Measurements from ENCODE around the gene IGBP1.

The IGBP1 gene

GRCh38 chrX:70168238-70169188 is 35.3 kb downstream of the IGBP1 start:
- Histone ChIP-seq H3K4me3 (ENCODE audit: low read depth, low read length) (peak overlapping the region; percentile 25), H3K27ac (ENCODE audit: low read depth, low read length) (peak overlapping the region; percentile 84), H3K4me1 (ENCODE audit: control insufficient read depth, insufficient read depth, low read length) (peaks cover 47% of the 10 kb centered on the region), H3K9ac (ENCODE audit: low read depth, low read length) (no peak overlapping the region), H3K36me3 (ENCODE audit: control insufficient read depth, insufficient read depth, low read length) (peaks cover 4% of the 10 kb centered on the region; the same call in 1 of the 2 replicates), H3K9me3 (ENCODE audit: control insufficient read depth, insufficient read depth, low read length) (peaks cover 23% of the 10 kb centered on the region; the same call in 1 of the 2 replicates), H3K27me3 (ENCODE audit: control insufficient read depth, insufficient read depth, low read length) (no peaks in the 10 kb centered on the region)

- H3K36me3 ChIP-seq (ENCODE audit: control insufficient read depth, insufficient read depth, low read length), result peaks cover 4% of the 10 kb centered on the region; the same call in 1 of the 2 replicates
- H3K4me1 ChIP-seq (ENCODE audit: control insufficient read depth, insufficient read depth, low read length), result peaks cover 48% of the 10 kb centered on the region
- no peaks in the 10 kb centered on the region for H3K27me3 ChIP-seq (ENCODE audit: control insufficient read depth, insufficient read depth, low read length)
- peaks cover 27% of the 10 kb centered on the region; the same call in 1 of the 2 replicates for H3K9me3 ChIP-seq (ENCODE audit: control insufficient read depth, insufficient read depth, low read length)
- peak overlapping the region; percentile 84 for H3K27ac ChIP-seq (ENCODE audit: low read depth, low read length)
- H3K4me3 ChIP-seq (ENCODE audit: low read depth, low read length), result no peak overlapping the region
- no peak overlapping the region for H3K9ac ChIP-seq (ENCODE audit: low read depth, low read length)
These were observed 36.0 kb downstream of the IGBP1 start for GRCh38 chrX:70169281-70169680.

GRCh38 chrX:70171624-70172023 is 38.4 kb downstream of the IGBP1 start:
- Histone ChIP-seq H3K27ac (ENCODE audit: low read depth, low read length) (peak overlapping the region; percentile 89), H3K9me3 (ENCODE audit: control insufficient read depth, insufficient read depth, low read length) (peaks cover 30% of the 10 kb centered on the region), H3K27me3 (ENCODE audit: control insufficient read depth, insufficient read depth, low read length) (no peaks in the 10 kb centered on the region), H3K36me3 (ENCODE audit: control insufficient read depth, insufficient read depth, low read length) (no peaks in the 10 kb centered on the region), H3K4me3 (ENCODE audit: low read depth, low read length) (0 out of 2 replicates have a peak overlapping the region, but pooled peaks have one; percentile 10), H3K9ac (ENCODE audit: low read depth, low read length) (no peak overlapping the region), H3K4me1 (ENCODE audit: control insufficient read depth, insufficient read depth, low read length) (peaks cover 48% of the 10 kb centered on the region)

GRCh38 chrX:70172221-70172620 is 39.0 kb downstream of the IGBP1 start:
- Histone ChIP-seq H3K36me3 (ENCODE audit: control insufficient read depth, insufficient read depth, low read length) (no peaks in the 10 kb centered on the region), H3K4me1 (ENCODE audit: control insufficient read depth, insufficient read depth, low read length) (peaks cover 45% of the 10 kb centered on the region), H3K27ac (ENCODE audit: low read depth, low read length) (peak overlapping the region; percentile 53), H3K9ac (ENCODE audit: low read depth, low read length) (no peak overlapping the region), H3K4me3 (ENCODE audit: low read depth, low read length) (no peak overlapping the region), H3K27me3 (ENCODE audit: control insufficient read depth, insufficient read depth, low read length) (no peaks in the 10 kb centered on the region), H3K9me3 (ENCODE audit: control insufficient read depth, insufficient read depth, low read length) (peaks cover 28% of the 10 kb centered on the region)

- Histone ChIP-seq H3K36me3 (ENCODE audit: control insufficient read depth, insufficient read depth, low read length) (no peaks in the 10 kb centered on the region), H3K9me3 (ENCODE audit: control insufficient read depth, insufficient read depth, low read length) (peaks cover 28% of the 10 kb centered on the region), H3K4me1 (ENCODE audit: control insufficient read depth, insufficient read depth, low read length) (peaks cover 37% of the 10 kb centered on the region), H3K9ac (ENCODE audit: low read depth, low read length) (no peak overlapping the region), H3K27me3 (ENCODE audit: control insufficient read depth, insufficient read depth, low read length) (no peaks in the 10 kb centered on the region), H3K27ac (ENCODE audit: low read depth, low read length) (no peak overlapping the region), H3K4me3 (ENCODE audit: low read depth, low read length) (no peak overlapping the region)
These were observed 39.7 kb downstream of the IGBP1 start for GRCh38 chrX:70172964-70173363.

GRCh38 chrX:70174754-70175153 is 41.5 kb downstream of the IGBP1 start:
- H3K27me3 ChIP-seq (ENCODE audit: control insufficient read depth, insufficient read depth, low read length), result no peaks in the 10 kb centered on the region
- no peaks in the 10 kb centered on the region for H3K36me3 ChIP-seq (ENCODE audit: control insufficient read depth, insufficient read depth, low read length)
- no peak overlapping the region for H3K4me3 ChIP-seq (ENCODE audit: low read depth, low read length)
- H3K4me1 ChIP-seq (ENCODE audit: control insufficient read depth, insufficient read depth, low read length), result peaks cover 26% of the 10 kb centered on the region
- H3K9me3 ChIP-seq (ENCODE audit: control insufficient read depth, insufficient read depth, low read length), result peaks cover 31% of the 10 kb centered on the region
- no peak overlapping the region for H3K27ac ChIP-seq (ENCODE audit: low read depth, low read length)
- H3K9ac ChIP-seq (ENCODE audit: low read depth, low read length), result no peak overlapping the region

GRCh38 chrX:70175338-70175737 is 42.1 kb downstream of the IGBP1 start:
- Histone ChIP-seq H3K9me3 (ENCODE audit: control insufficient read depth, insufficient read depth, low read length) (peaks cover 33% of the 10 kb centered on the region), H3K4me3 (ENCODE audit: low read depth, low read length) (no peak overlapping the region), H3K4me1 (ENCODE audit: control insufficient read depth, insufficient read depth, low read length) (peaks cover 26% of the 10 kb centered on the region), H3K36me3 (ENCODE audit: control insufficient read depth, insufficient read depth, low read length) (no peaks in the 10 kb centered on the region), H3K27ac (ENCODE audit: low read depth, low read length) (no peak overlapping the region), H3K27me3 (ENCODE audit: control insufficient read depth, insufficient read depth, low read length) (no peaks in the 10 kb centered on the region), H3K9ac (ENCODE audit: low read depth, low read length) (no peak overlapping the region)

- Histone ChIP-seq H3K27me3 (ENCODE audit: control insufficient read depth, insufficient read depth, low read length) (no peaks in the 10 kb centered on the region; the same call in 1 of the 2 replicates), H3K27ac (ENCODE audit: low read depth, low read length) (no peak within 1 kb of the TSS), H3K36me3 (ENCODE audit: control insufficient read depth, insufficient read depth, low read length) (no peaks in the 10 kb centered on the region), H3K9ac (ENCODE audit: low read depth, low read length) (no peak within 1 kb of the TSS), H3K4me1 (ENCODE audit: control insufficient read depth, insufficient read depth, low read length) (peaks cover 14% of the 10 kb centered on the region; the same call in 1 of the 2 replicates), H3K4me3 (ENCODE audit: low read depth, low read length) (no peak within 1 kb of the TSS), H3K9me3 (ENCODE audit: control insufficient read depth, insufficient read depth, low read length) (peaks cover 49% of the 10 kb centered on the region)
These were observed 43.8 kb downstream of the IGBP1 start, which contains the start of gene DGAT2L6 for GRCh38 chrX:70176938-70177533. Gene DGAT2L6 (plus strand): TSS chrX:70177483. CDS start chrX:70177583, 100 bp downstream.

- H3K4me3 ChIP-seq (ENCODE audit: low read depth, low read length), result no peak overlapping the region
- H3K9me3 ChIP-seq (ENCODE audit: control insufficient read depth, insufficient read depth, low read length), result peaks cover 55% of the 10 kb centered on the region
- H3K36me3 ChIP-seq (ENCODE audit: control insufficient read depth, insufficient read depth, low read length), result no peaks in the 10 kb centered on the region
- H3K9ac ChIP-seq (ENCODE audit: low read depth, low read length), result no peak overlapping the region
- no peak overlapping the region for H3K27ac ChIP-seq (ENCODE audit: low read depth, low read length)
- H3K27me3 ChIP-seq (ENCODE audit: control insufficient read depth, insufficient read depth, low read length), result no peaks in the 10 kb centered on the region; the same call in 1 of the 2 replicates
- H3K4me1 ChIP-seq (ENCODE audit: control insufficient read depth, insufficient read depth, low read length), result no peaks in the 10 kb centered on the region
These were observed 49.8 kb downstream of the IGBP1 start for GRCh38 chrX:70183091-70183490.

GRCh38 chrX:70190225-70190624 is 57.0 kb downstream of the IGBP1 start:
- H3K9ac ChIP-seq (ENCODE audit: low read depth, low read length), result no peak overlapping the region
- peaks cover 30% of the 10 kb centered on the region for H3K9me3 ChIP-seq (ENCODE audit: control insufficient read depth, insufficient read depth, low read length)
- H3K27ac ChIP-seq (ENCODE audit: low read depth, low read length), result no peak overlapping the region
- H3K4me1 ChIP-seq (ENCODE audit: control insufficient read depth, insufficient read depth, low read length), result no peaks in the 10 kb centered on the region
- no peaks in the 10 kb centered on the region for H3K27me3 ChIP-seq (ENCODE audit: control insufficient read depth, insufficient read depth, low read length)
- H3K36me3 ChIP-seq (ENCODE audit: control insufficient read depth, insufficient read depth, low read length), result no peaks in the 10 kb centered on the region
- no peak overlapping the region for H3K4me3 ChIP-seq (ENCODE audit: low read depth, low read length)

Data from HUES48 (cell line).